ENCODE results near the gene ATXN1.

GRCh38 chr6:16582446-16583143 is 178.7 kb downstream of the ATXN1 start:
- TF ChIP-seq CTCF (IDR thresholded peaks at IDR 0.05; ENCODE audit: poor library complexity, severe bottlenecking), result no peak
- TF ChIP-seq REST (IDR thresholded peaks at IDR 0.05; ENCODE audit: borderline replicate concordance), result no peak
- no peak for TF ChIP-seq POLR2AphosphoS5 (IDR thresholded peaks at IDR 0.05)
- no peak for TF ChIP-seq EZH2 (IDR thresholded peaks at IDR 0.05; ENCODE audit: borderline replicate concordance, insufficient read depth, low read length, poor library complexity, severe bottlenecking)
- no peak for TF ChIP-seq TAF1 (IDR thresholded peaks at IDR 0.05; ENCODE audit: low read depth)
- no peak for TF ChIP-seq MXI1 (conservative IDR thresholded peaks at IDR 0.05; ENCODE audit: poor library complexity, severe bottlenecking)

Data from neural cell (in vitro differentiated cells).